ENCODE measurements around the gene NUAK1. TPM values are rescaled to one million over a fixed set of nuclear protein-coding genes. Genes with fewer than 3 reads are reported as not detected.

NUAK1 gene
- total RNA-seq, 4 donors from 2014 or later: 13.8 to 38.6 (median 22.8) TPM

GRCh38 chr12:106064721-106065021 is 74.1 kb downstream of the NUAK1 start:
- TF ChIP-seq, protein P1, sequence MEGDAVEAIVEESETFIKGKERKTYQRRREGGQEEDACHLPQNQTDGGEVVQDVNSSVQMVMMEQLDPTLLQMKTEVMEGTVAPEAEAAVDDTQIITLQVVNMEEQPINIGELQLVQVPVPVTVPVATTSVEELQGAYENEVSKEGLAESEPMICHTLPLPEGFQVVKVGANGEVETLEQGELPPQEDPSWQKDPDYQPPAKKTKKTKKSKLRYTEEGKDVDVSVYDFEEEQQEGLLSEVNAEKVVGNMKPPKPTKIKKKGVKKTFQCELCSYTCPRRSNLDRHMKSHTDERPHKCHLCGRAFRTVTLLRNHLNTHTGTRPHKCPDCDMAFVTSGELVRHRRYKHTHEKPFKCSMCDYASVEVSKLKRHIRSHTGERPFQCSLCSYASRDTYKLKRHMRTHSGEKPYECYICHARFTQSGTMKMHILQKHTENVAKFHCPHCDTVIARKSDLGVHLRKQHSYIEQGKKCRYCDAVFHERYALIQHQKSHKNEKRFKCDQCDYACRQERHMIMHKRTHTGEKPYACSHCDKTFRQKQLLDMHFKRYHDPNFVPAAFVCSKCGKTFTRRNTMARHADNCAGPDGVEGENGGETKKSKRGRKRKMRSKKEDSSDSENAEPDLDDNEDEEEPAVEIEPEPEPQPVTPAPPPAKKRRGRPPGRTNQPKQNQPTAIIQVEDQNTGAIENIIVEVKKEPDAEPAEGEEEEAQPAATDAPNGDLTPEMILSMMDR (IDR thresholded peaks at IDR 0.05; ENCODE audit: low read depth): no peak

DNA sequence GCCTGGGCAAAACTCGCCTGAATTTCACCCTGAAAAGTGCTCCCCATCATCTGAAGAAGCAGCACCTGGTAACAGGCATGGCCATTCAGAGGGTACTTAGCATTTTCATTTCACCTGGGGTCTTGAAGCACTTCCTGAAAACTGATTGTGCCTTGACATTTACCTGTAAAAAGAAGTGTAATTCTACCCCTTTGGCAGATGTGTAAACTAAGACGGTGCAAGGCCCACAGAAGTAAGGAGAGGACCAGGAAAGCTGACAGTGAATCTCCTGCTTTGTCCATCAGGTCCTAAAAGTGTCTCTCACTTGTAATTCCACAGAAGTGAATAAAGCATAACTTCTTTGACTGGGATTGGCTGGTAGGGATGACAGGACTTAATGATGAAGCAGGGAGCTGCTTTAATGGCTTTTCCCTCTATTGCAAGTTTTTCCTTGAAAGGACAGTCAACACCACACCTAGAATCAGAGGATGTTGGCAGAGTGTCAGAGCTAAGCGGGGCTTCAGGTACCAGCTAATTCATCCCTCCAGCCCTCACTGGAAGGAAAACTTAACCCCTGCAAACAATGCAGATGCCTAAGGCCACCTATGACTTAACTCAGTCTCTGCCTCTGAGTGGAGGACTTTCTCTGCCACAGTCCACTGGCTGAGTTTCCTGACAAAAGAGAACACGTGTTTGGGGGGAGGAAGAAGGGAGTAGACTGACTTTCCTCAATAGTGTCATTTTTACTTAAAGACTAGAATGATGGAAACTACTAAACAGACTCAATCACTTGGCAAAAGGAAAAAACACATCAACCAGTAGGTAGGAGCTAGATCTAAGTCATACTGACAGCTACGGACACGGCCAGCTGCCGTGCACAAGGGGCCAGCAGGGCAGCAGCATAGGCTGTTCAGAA is 74.7 kb downstream of the NUAK1 start:
- TF ChIP-seq, protein P1 (IDR thresholded peaks at IDR 0.05; ENCODE audit: low read depth): no peak

DNA sequence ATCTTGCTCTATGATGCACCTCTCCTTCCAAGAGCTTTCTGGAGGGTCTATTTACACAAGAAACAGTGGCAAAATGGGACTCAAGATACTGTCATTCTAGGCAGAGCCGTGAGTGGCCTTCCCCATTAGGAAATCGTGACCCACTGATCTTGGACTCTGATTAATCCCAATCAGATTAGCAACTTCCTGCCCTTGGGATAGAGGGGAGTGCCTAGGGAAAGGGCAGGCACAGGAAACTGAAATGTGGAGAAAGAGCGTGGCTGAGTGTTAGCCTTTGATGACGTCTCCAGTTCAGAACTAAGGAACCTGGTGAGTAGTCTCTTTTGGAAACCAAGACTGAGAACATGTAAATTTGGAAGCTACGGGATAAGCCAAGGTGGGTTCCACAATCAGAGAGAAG is 76.1 kb downstream of the NUAK1 start:
- TF ChIP-seq, protein P1 (IDR thresholded peaks at IDR 0.05; ENCODE audit: low read depth): no peak

DNA sequence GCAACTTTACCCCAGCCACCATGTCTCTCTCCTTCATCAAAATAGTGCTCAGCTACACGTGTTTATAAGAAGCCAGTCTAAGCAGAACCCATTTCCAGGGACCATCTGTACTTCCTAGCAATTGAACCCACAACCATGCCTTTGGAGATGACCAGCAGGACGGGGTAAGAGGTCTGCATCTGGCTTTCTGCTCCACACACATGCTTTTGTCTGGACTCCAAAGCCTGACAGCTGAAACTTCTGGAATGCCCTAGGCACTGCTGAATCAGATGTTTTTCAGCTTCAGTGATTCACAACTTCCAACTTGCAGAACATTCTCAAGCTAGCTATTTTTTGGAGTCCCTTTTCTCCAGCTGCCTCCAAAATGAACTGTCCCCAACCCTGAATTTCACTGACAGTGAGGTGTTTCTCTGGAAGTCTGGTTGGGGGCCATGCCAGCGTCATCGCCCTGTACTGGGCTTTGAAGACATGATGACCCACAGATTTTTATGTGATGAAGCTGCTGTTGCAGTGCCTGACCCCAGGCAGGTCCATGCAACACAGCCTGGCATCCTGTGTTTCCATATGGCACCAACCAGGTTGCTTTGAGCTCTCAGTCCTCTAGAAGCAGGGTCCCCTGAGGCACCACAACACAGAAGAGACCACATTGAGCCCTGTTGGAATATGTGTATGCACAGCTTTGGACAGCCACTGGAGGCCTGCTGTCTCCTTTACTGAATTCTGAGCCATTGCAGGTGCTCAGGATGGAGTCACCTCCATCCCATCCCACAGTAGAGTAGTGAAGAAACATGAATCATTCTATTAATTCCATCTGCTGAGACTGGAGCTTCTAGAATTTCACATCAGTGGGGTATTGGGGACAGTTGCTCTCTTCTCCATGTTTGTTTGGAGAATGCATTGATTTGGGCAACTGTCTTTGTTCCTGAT is 80.2 kb downstream of the NUAK1 start:
- TF ChIP-seq, protein P1 (IDR thresholded peaks at IDR 0.05; ENCODE audit: low read depth): no peak

DNA sequence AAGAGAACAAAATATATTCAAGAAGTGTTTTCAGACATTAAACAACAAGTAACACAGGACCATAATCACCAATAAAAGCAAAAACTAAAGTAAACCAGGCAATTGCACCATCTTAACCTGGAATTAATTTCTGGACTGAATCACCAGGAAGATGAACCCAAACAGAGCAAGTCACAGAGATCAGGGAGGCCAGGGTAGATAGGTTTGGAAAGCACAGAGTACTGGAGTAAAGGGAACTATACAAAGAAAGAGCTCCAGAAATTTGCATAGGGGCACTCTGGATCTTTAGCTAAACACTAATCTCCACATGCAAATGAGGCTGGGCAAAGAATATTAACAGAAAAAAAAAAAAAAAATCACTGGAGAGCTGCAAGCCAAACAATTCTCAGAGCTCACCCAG is 84.7 kb downstream of the NUAK1 start:
- TF ChIP-seq, protein P1 (IDR thresholded peaks at IDR 0.05; ENCODE audit: low read depth): no peak

GRCh38 chr12:106051853-106052531 is 86.8 kb downstream of the NUAK1 start:
- TF ChIP-seq, protein P1 (IDR thresholded peaks at IDR 0.05; ENCODE audit: low read depth): no peak

All from subcutaneous adipose tissue (tissue), 4 donors.